ENCODE data around the gene F12.

The F12 gene

GRCh38 chr5:177446200-177447065 is 37.1 kb upstream of the F12 start, which contains the start of gene PRR7:
Gene PRR7, plus strand, starts transcription at chr5:177446814. Its CDS starts 8,254 bp downstream, at chr5:177455068.
- DNase-seq: peak; percentile 66

GRCh38 chr5:177445917-177446199 is 36.5 kb upstream of the F12 start:
- no peak for DNase-seq

GRCh38 chr5:177445052-177445916 is 35.9 kb upstream of the F12 start:
- DNase-seq: no peak

GRCh38 chr5:177444106-177445051 is 35.0 kb upstream of the F12 start:
- peak; percentile 19 for DNase-seq

GRCh38 chr5:177443144-177443983 is 34.0 kb upstream of the F12 start:
- peak; percentile 3 for DNase-seq

- peak; percentile 1 for DNase-seq
Measured at GRCh38 chr5:177442066-177442826, 32.9 kb upstream of the F12 start.

- peak; percentile 3 for DNase-seq
Measured at GRCh38 chr5:177440990-177441780, 31.8 kb upstream of the F12 start.

GRCh38 chr5:177440211-177440989 is 31.0 kb upstream of the F12 start:
- peak; percentile 56 for DNase-seq

GRCh38 chr5:177439518-177440053 is 30.2 kb upstream of the F12 start:
- no peak for DNase-seq

GRCh38 chr5:177438468-177438867 is 29.1 kb upstream of the F12 start:
- DNase-seq: peak; percentile 3

GRCh38 chr5:177437623-177438022 is 28.3 kb upstream of the F12 start:
- DNase-seq: no peak

- DNase-seq: peak; percentile 2
Measured at GRCh38 chr5:177435847-177436536, 26.6 kb upstream of the F12 start.

- DNase-seq: peak; percentile 1
Measured at GRCh38 chr5:177434942-177435738, 25.8 kb upstream of the F12 start.

GRCh38 chr5:177434437-177434836 is 25.1 kb upstream of the F12 start:
- peak; percentile 82 for DNase-seq

- DNase-seq: peak; percentile 11
Measured at GRCh38 chr5:177433658-177434217, 24.4 kb upstream of the F12 start.

- no peak for DNase-seq
Measured at GRCh38 chr5:177432839-177433657, 23.7 kb upstream of the F12 start.
